GM18858 (cell line): Measurements from ENCODE around the gene ANGEL1.

Experiments used
- ATAC-seq: cut with Tn5 transposase; IDR thresholded peaks from one replicate; pipeline ENCODE4 v1.9.1; 2021; ENCODE audit not compliant: unreplicated experiment

ANGEL1 gene

GRCh38 chr14:76767681-76768656 is 44.7 kb downstream of the ANGEL1 start:
- ATAC-seq, result no peak

GRCh38 chr14:76765461-76765931 is 47.2 kb downstream of the ANGEL1 start:
- ATAC-seq, result no peak

GRCh38 chr14:76763096-76764041 is 49.3 kb downstream of the ANGEL1 start:
- no peak for ATAC-seq

- no peak for ATAC-seq
Measured at GRCh38 chr14:76762411-76763095, 50.1 kb downstream of the ANGEL1 start.

- no peak for ATAC-seq
Measured at GRCh38 chr14:76761960-76762410, 50.7 kb downstream of the ANGEL1 start.

- no peak for ATAC-seq
Measured at GRCh38 chr14:76761136-76761959, 51.3 kb downstream of the ANGEL1 start, which contains the start of gene VASH1. Gene VASH1 (plus strand): TSS chr14:76761468. CDS start chr14:76762822, 1,354 bp downstream.

GRCh38 chr14:76760331-76761135 is 52.1 kb downstream of the ANGEL1 start:
- no peak for ATAC-seq

- ATAC-seq, result no peak
Measured at GRCh38 chr14:76759589-76759988, 53.1 kb downstream of the ANGEL1 start.

- no peak for ATAC-seq
Measured at GRCh38 chr14:76756371-76756750, 56.3 kb downstream of the ANGEL1 start.

GRCh38 chr14:76755610-76756370 is 56.9 kb downstream of the ANGEL1 start:
- no peak for ATAC-seq

- no peak for ATAC-seq
Measured at GRCh38 chr14:76754586-76754985, 58.1 kb downstream of the ANGEL1 start.

GRCh38 chr14:76753541-76754198 is 59.0 kb downstream of the ANGEL1 start:
- ATAC-seq, result no peak

GRCh38 chr14:76752744-76753143 is 59.9 kb downstream of the ANGEL1 start:
- no peak for ATAC-seq

GRCh38 chr14:76742966-76743365 is 69.7 kb downstream of the ANGEL1 start:
- ATAC-seq, result no peak

GRCh38 chr14:76742185-76742584 is 70.5 kb downstream of the ANGEL1 start:
- ATAC-seq, result no peak

- no peak for ATAC-seq
Measured at GRCh38 chr14:76741074-76741473, 71.6 kb downstream of the ANGEL1 start.
